Measurements from ENCODE around the gene NAPSA. TPM values are rescaled to one million over a fixed set of nuclear protein-coding genes. Genes with fewer than 3 reads are reported as not detected.

Gene NAPSA
- total RNA-seq, 1 experiment from 2014 or later, result 0.11 TPM

DNA sequence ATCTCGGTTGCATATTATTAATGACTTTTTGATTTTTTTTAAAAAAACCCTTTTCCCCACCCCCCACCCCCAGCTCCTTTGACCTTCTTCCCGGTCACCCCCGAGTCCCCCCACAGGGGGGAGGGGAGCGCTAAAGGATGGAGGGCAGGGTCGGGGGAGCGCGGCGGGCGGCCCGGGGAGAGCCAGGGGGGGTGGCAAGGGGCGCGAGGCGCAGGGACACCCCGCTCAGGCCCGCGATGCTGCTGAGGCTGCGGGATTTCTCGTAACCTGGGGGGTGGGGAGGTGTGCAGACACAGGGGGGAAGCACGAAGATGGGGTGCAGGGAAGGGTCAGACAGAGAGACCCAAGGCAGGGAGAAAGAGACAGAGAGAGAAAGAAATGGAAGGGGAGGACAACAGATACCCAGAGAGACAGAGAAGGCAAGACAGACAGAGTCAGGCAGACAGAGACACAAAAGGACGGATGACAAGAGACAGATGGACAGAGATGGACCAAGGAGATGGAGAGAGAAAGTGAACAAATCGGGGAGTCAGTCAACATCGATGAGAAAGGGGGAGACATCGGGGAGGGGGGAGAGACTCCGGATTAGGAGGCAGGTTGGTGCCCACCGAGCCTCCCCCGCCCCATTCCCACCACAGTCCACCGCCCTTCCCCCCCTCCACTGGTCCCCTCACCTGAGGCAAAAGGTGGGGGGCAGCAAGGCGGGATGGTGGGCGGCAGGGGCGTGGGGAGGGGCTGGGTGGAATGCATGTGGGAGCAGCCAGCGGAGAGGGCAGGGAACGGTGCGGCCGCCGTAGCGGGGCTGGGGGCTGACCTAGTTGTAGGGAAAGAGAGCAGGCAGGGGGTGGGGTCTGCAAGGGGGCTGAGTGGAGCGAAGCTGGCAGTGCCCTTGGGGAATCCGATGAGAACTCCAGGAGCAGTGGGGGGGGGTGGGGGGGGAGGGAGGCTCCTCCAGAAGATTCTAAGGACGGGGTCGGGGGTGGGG, 50.4 kb downstream of the NAPSA start:
- Histone ChIP-seq H3K4me2 (ENCODE audit: low read depth, low read length, poor library complexity, severe bottlenecking) (no peak overlapping the region), H3K4me1 (ENCODE audit: low read length) (peaks cover 20% of the 10 kb centered on the region), H3K9ac (ENCODE audit: low read length) (no peak overlapping the region), H2AFZ (ENCODE audit: low read length) (no peak overlapping the region), H4K20me1 (ENCODE audit: insufficient read depth, low read depth, low read length) (peaks cover 8% of the 10 kb centered on the region; the same call in 1 of the 2 replicates), H3K27ac (ENCODE audit: low read length) (no peak overlapping the region), H3K79me2 (ENCODE audit: low read length) (no peaks in the 10 kb centered on the region), H3K9me3 (ENCODE audit: low read length) (no peaks in the 10 kb centered on the region), H3K9me2 (replicated peaks; ENCODE audit: insufficient read depth, low read length) (no peaks in the 10 kb centered on the region), H3K4me3 (ENCODE audit: low read length) (no peak overlapping the region), H3K36me3 (ENCODE audit: insufficient read depth, low read length) (0 out of 2 replicates have a peak, but pooled peaks cover 3% of the 10 kb centered on the region), H3K27me3 (ENCODE audit: low read length) (no peaks in the 10 kb centered on the region)
- no peak for DNase-seq

DNA sequence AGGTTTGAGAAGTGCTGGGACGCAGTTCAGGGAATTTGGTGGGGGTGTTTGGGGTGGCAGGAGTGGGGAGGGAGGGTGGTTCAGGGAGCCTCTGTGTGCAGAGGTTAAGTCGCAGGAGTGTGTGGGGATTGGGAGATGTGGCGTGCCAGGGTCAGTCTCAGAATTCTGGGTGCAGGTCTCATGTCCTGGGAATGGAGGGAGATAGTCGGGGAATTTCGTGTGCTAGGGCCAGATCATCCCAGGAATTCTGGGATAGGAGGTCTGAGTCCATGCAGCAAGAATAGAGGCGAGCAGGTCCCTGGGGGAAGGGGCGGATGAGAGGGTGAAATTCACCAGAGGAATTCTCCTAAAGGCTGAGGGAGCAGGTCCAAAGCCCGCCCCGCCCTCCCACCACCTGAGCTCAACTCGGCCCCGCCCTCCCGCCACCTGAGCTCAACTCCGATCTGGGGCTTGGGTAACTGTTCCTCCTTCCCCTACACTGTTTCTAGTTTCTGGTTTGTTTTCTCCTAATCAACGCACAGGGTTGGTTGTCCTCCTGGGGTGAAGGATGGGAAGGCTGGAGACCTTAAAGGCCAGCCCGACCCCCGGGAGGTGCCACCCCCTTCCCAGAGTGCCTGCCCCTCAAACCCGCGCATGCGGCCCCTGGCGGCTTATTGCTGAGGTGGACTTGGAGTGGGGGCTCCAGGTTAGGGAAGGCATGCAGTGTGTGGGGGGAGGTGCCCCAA, 51.5 kb downstream of the NAPSA start:
- no peaks in the 10 kb centered on the region for H3K27me3 ChIP-seq (ENCODE audit: low read length)

DNA sequence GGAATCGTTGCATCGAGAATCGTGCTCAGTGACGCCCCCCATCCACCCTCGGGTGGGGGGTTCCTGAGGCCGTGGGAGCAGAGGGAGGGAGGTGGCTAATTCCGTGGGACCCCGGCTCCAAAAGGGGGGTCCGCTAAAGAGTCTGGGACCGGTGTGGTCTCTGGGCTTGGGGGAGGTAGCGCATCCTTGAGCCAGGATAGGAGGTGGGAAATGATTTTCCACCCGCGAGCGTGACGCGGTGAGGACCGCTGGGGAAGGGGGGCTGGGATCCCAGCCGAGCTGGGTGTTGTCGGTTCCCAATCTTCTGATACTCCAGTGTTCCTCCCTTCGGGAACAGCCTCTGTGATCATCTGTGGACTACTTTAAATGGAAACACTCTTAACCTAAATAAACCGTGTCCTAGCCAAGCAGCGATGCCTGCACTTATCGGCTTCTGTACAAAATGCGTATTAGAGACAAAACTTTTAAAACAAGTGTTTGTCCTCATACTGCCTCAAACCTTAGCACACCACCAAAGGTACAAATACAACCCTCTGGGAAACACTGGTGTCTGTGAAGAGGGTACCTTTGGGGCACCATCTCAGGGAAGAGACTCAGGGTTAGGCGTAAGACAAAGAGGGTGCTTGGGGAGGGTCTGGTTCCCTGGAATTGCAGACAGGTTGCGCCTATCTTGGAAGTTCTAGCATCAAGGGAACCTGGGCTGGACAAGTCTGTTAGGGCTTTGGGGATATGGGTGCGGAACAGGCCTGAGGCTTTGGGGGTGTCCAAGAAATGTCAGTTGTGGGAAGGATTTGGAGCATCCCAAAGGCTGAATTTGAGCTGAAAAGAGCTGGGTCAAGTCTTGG, 52.2 kb downstream of the NAPSA start:
- Histone ChIP-seq H3K27ac (ENCODE audit: low read length) (no peak overlapping the region), H3K79me2 (ENCODE audit: low read length) (no peaks in the 10 kb centered on the region), H2AFZ (ENCODE audit: low read length) (no peak overlapping the region), H3K9me2 (replicated peaks; ENCODE audit: insufficient read depth, low read length) (no peaks in the 10 kb centered on the region), H3K4me3 (ENCODE audit: low read length) (no peak overlapping the region), H3K9me3 (ENCODE audit: low read length) (no peaks in the 10 kb centered on the region), H3K4me1 (ENCODE audit: low read length) (peaks cover 20% of the 10 kb centered on the region), H3K27me3 (ENCODE audit: low read length) (no peaks in the 10 kb centered on the region), H3K36me3 (ENCODE audit: insufficient read depth, low read length) (no peaks in the 10 kb centered on the region), H3K9ac (ENCODE audit: low read length) (no peak overlapping the region), H4K20me1 (ENCODE audit: insufficient read depth, low read depth, low read length) (peaks cover 8% of the 10 kb centered on the region; the same call in 1 of the 2 replicates), H3K4me2 (ENCODE audit: low read depth, low read length, poor library complexity, severe bottlenecking) (no peak overlapping the region)
- no peak for DNase-seq

More for the DNA sequence above, 51.5 kb downstream of the NAPSA start:
- Histone ChIP-seq H3K79me2 (ENCODE audit: low read length) (no peaks in the 10 kb centered on the region), H3K9ac (ENCODE audit: low read length) (no peak overlapping the region), H3K36me3 (ENCODE audit: insufficient read depth, low read length) (0 out of 2 replicates have a peak, but pooled peaks cover 3% of the 10 kb centered on the region), H3K9me2 (replicated peaks; ENCODE audit: insufficient read depth, low read length) (no peaks in the 10 kb centered on the region), H3K4me1 (ENCODE audit: low read length) (peaks cover 20% of the 10 kb centered on the region), H3K4me3 (ENCODE audit: low read length) (no peak overlapping the region), H4K20me1 (ENCODE audit: insufficient read depth, low read depth, low read length) (peaks cover 8% of the 10 kb centered on the region; the same call in 1 of the 2 replicates), H3K4me2 (ENCODE audit: low read depth, low read length, poor library complexity, severe bottlenecking) (no peak overlapping the region), H3K27ac (ENCODE audit: low read length) (no peak overlapping the region), H2AFZ (ENCODE audit: low read length) (no peak overlapping the region), H3K9me3 (ENCODE audit: low read length) (no peaks in the 10 kb centered on the region)
- DNase-seq, result peak; percentile 69

DNA sequence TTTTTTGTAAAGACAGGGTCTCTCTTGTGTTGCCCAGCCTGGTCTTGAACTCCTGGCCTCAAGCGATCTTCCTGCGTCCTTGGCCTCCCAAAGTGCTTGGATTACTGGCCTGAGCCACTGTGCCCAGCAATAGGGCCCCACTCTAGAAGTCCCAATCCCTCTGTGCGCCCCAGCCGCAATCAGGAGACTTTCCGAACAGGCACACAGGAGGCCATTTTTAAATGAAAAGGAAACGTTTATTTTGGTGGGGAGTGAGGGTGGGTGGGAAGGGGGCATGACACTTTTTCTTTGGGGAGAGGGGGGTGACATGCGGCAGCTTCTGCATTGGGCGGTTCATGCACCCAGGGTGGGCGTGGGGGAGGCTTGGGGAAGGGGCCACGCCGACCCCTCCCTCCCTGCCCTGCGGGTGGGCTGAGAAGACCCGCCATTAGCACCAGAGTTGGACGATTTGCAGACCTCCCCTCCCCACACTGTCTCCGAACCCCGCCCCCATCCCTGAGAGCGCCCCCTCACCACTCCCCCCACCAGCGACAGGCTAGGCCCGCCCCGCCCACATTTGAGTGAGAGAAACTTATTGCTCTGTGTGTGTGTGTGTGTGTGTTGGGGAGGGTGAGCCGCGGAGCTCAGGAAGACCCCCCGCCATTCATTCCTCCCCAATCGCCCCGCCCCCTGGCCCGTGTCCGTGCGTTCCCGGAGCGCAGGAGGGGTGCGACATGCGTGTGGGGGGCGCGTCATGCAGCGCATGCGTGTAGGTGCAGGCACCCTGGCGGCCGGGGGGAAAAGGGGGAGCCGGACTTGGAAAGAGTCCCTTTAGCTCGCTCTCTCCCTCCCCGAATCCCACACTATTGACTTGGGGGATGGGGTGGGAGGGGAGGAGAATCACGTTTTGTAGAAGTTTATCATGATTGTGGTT, 53.5 kb downstream of the NAPSA start:
- Histone ChIP-seq H3K79me2 (ENCODE audit: low read length) (no peaks in the 10 kb centered on the region), H2AFZ (ENCODE audit: low read length) (no peak overlapping the region), H3K4me3 (ENCODE audit: low read length) (no peak overlapping the region), H4K20me1 (ENCODE audit: insufficient read depth, low read depth, low read length) (peaks cover 8% of the 10 kb centered on the region; the same call in 1 of the 2 replicates), H3K27ac (ENCODE audit: low read length) (no peak overlapping the region), H3K36me3 (ENCODE audit: insufficient read depth, low read length) (no peaks in the 10 kb centered on the region), H3K9me3 (ENCODE audit: low read length) (no peaks in the 10 kb centered on the region), H3K9ac (ENCODE audit: low read length) (no peak overlapping the region), H3K4me2 (ENCODE audit: low read depth, low read length, poor library complexity, severe bottlenecking) (no peak overlapping the region), H3K9me2 (replicated peaks; ENCODE audit: insufficient read depth, low read length) (no peaks in the 10 kb centered on the region), H3K27me3 (ENCODE audit: low read length) (no peaks in the 10 kb centered on the region), H3K4me1 (ENCODE audit: low read length) (peaks cover 20% of the 10 kb centered on the region)
- peak; percentile 79 for DNase-seq

DNA sequence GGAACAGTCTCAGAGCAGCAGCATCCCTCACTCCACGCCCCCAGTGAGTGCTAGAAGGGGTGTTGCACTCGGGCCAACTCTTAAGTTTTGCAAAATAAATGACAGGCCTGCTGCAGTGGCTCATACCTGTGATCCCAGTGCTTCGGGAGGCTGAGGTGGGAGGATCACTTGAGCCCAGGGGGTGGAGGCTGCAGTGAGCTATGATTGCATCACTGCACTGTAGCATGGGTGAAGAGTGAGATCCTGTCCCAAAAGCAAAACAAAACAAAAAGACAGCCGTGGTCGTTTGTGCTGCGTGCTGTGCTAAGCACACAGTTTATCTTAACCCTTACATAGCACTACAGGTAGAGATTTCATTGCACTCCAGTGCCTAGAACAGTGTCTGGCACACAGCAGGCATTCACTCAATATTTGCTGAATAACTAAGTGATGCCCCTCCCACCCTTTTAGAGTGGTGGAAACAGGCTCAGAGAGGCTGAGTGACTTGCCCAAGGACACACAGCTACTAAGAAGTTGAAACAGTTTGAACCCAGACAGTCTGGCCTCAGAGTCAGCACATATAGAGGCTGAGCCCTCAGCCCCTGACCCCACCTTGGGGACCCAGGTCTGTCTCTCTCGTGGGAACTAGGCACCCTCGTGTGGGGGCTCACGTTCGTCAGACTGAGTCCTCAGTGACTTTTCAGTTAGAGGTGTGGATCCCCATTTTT, 54.5 kb downstream of the NAPSA start:
- H3K4me3 ChIP-seq (ENCODE audit: low read length), result no peak overlapping the region
- no peak overlapping the region for H3K9ac ChIP-seq (ENCODE audit: low read length)
- H3K36me3 ChIP-seq (ENCODE audit: insufficient read depth, low read length), result no peaks in the 10 kb centered on the region
- no peaks in the 10 kb centered on the region for H3K9me3 ChIP-seq (ENCODE audit: low read length)
- H3K9me2 ChIP-seq (replicated peaks; ENCODE audit: insufficient read depth, low read length), result no peaks in the 10 kb centered on the region
- no peaks in the 10 kb centered on the region for H3K27me3 ChIP-seq (ENCODE audit: low read length)
- H3K79me2 ChIP-seq (ENCODE audit: low read length), result no peaks in the 10 kb centered on the region
- peaks cover 8% of the 10 kb centered on the region; the same call in 1 of the 2 replicates for H4K20me1 ChIP-seq (ENCODE audit: insufficient read depth, low read depth, low read length)
- no peak overlapping the region for H3K4me2 ChIP-seq (ENCODE audit: low read depth, low read length, poor library complexity, severe bottlenecking)
- no peak overlapping the region for H3K27ac ChIP-seq (ENCODE audit: low read length)
- no peak for DNase-seq
- H3K4me1 ChIP-seq (ENCODE audit: low read length), result peaks cover 16% of the 10 kb centered on the region
- H2AFZ ChIP-seq (ENCODE audit: low read length), result no peak overlapping the region

DNA sequence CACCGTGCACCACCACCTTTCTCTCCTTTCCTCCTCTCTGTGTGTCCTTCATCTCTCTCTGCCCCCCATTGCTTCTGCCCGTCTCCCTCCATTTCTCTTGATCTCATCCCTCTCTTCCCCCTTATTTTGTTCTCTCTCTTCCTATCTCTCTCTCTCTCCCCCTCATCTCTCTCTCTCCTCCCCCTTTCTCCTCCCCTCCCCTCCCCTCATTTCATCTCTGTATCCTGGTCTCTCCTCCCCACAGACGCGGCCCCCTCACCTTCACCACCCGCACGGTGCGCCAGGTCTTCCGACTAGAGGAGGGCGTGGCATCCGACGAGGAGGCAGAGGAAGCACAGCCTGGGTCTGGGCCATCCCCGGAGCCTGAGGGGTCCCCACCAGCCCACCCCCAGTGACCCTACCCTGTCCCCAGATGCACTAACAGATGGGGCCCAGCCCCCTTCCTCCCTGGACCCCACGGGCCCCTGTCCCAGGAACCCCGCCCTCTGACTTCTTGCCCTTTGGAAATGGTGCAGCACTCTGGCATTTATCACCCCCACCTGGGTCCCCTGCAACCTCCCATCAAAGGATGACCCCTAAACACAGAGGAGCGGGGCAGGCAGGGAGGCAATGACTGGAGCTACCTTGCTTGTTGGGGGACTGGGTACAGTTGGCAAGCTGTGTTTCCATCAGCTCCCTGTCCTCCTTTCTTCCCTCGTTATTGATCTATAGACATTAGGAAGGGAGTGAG, 55.9 kb downstream of the NAPSA start:
- no peak for DNase-seq
- Histone ChIP-seq H3K9ac (ENCODE audit: low read length) (no peak overlapping the region), H3K9me2 (replicated peaks; ENCODE audit: insufficient read depth, low read length) (no peaks in the 10 kb centered on the region), H3K36me3 (ENCODE audit: insufficient read depth, low read length) (no peaks in the 10 kb centered on the region), H3K4me2 (ENCODE audit: low read depth, low read length, poor library complexity, severe bottlenecking) (no peak overlapping the region), H3K9me3 (ENCODE audit: low read length) (no peaks in the 10 kb centered on the region), H3K79me2 (ENCODE audit: low read length) (no peaks in the 10 kb centered on the region), H3K4me3 (ENCODE audit: low read length) (no peak overlapping the region), H3K27me3 (ENCODE audit: low read length) (no peaks in the 10 kb centered on the region), H4K20me1 (ENCODE audit: insufficient read depth, low read depth, low read length) (peaks cover 8% of the 10 kb centered on the region; the same call in 1 of the 2 replicates), H3K4me1 (ENCODE audit: low read length) (peaks cover 8% of the 10 kb centered on the region; the same call in 1 of the 2 replicates), H3K27ac (ENCODE audit: low read length) (no peak overlapping the region), H2AFZ (ENCODE audit: low read length) (no peak overlapping the region)

Measured in Karpas-422 (cell line).